ENCODE data around the gene PRSS21.

PRSS21 gene

DNA sequence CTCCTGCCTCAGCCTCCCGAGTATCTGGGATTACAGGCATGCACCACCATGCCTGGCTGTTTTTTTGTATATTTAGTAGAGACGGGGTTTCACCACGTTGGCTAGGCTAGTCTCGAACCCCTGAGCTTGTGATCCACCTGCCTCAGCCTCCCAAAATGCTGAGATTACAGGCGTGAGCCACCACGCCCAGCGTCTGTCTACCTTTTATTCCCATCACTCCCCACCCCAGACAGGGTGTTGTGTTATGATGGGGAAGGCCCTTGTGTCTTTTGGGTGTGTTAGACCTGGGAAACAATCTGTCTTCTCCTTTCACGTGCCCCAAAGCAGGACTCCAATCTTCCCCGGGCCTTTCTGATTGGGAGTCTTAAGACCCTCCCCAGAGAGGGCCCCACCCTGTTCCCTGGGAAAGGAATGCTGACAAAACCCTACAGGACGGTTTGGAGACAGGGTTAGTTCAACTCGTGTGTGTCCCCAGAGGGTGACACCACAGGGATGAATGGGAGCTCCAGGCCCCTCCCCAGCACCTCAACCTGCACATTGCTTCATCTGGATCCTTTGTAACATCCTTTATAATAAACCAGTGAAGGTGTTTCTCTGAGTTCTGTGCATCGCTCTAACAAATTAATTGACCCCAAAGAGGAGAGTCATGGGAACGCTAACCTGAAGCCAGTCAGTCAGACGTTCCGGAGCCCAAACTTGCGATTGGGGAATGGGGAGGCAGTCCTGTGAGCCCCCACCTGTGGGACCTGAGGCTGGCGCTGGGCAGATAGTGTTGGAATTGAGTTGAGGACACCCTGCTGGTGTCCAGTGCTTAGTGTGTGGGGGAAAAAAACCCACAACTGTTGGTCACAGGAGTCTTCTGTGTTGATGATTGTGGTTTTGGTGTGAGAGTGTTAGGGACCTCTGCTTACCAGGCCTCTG is 36.8 kb upstream of the PRSS21 start:
- DNase-seq (ENCODE audit: low spot score) = no peak

DNA sequence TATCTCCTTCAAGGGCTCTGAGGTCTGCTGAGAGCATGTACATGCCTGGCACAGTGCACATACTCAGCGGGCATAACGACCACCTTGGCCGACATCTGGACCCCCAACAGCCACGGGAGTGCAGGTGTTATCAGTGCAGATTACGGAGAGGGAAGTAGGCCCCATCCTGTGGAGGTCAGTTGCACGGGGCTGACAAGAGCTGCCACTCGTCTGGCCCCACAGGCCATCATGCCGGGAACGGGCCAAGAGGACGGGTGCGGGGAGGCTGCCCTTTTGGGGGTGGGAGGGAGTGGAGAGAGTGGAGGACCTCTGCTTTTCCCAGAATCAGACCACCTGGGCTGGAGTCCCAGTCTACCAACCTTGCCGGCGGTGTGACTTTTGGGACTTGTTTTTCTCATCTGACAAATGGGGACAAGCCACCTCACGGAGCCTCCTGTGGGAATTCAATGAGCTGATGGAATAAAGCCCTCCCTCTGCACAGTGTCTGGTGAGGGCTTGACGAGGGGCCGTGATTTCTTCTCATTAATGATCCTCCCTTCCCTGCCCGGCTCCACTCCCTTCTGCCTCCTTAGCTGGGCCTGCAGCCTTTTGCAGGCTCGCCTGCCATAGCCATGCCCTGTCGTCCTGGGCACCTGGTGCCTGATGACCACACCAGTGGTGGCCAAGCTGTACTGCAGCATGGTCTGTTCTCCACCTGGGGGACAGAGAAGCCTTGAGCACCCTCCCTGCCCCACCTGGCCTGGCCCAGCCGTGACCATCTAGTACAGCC is 34.3 kb upstream of the PRSS21 start:
- DNase-seq (ENCODE audit: low spot score) = no peak

- no peak for DNase-seq (ENCODE audit: low spot score)
Observed at GRCh38 chr16:2783581-2784357, 33.3 kb upstream of the PRSS21 start.

GRCh38 chr16:2784358-2785100 is 32.5 kb upstream of the PRSS21 start:
- DNase-seq (ENCODE audit: low spot score) = no peak

DNA sequence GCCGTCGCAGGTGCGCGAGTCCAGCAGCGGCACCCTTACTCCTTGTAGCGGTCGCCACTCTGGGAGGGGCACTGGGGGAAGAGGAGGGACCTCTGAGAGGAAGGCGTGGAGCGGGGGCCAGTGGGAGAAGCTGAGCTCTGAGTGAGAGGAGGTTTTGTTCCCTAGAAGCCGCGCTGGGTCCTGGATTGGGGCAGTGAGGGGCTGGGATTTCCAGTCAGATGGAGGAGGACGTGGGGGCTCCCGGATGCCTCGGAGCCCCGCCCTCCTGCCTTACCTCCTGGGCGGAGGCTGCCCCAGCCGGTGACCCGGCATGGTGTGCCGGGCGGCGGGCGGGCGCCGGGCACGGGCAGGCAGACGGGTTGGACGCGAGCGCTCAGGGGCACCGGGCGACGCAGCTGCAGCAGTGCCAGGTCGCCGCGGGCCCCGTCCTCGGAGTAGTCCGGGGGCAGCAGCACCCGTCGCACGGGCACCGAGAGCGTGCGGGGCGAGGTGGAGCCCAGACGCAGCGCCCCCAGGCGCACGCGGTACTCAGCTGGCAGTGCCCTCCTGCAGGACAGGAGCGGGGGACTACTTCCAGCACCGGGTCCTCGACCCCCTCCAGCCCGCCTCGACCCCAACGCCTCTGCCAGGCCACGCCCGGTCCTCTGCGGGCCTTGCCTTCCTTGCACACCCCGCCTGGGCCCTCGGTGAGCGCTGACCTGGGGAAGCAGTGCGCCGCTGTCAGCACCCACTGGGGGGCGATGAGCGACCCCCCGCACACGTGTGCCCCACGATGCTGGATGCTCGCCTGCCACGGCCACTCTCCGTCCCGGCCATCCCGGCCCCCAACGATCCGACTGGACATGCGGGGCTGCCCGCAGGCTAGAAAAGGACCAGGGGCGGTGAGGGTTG is 31.7 kb upstream of the PRSS21 start:
- DNase-seq (ENCODE audit: low spot score) = peak; percentile 53

- no peak for DNase-seq (ENCODE audit: low spot score)
Observed at GRCh38 chr16:2786061-2786825, 30.8 kb upstream of the PRSS21 start.

- no peak for DNase-seq (ENCODE audit: low spot score)
Observed at GRCh38 chr16:2786826-2787151, 30.2 kb upstream of the PRSS21 start.

- DNase-seq (ENCODE audit: low spot score) = no peak
Observed at GRCh38 chr16:2787406-2787805, 29.6 kb upstream of the PRSS21 start, which contains the start of gene PRSS33. PRSS33 (minus strand) TSS chr16:2787560; CDS start chr16:2786547, 1,013 bp downstream.

DNA sequence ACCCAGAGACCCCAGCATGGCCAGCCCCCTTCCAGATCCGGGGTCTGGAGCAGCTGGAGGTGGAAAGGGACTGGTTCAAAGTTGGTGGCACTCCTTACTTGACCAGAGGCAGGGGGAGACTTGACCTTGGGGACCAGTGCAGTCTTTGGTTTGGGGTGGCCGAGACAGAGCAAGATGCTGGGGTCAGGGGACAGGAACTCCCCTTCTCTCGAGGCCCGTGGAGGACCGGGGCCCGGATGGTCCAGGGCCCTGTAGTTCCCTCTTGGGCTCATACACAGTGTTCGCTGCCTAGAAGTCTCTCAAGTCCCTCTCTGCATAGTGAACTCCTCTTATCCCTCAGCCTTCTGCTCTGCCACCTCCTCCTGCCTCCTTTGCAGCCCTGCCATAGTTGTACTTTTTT is 29.1 kb upstream of the PRSS21 start:
- no peak for DNase-seq (ENCODE audit: low spot score)

- no peak for DNase-seq (ENCODE audit: low spot score)
Observed at GRCh38 chr16:2790631-2791030, 26.4 kb upstream of the PRSS21 start.

DNA sequence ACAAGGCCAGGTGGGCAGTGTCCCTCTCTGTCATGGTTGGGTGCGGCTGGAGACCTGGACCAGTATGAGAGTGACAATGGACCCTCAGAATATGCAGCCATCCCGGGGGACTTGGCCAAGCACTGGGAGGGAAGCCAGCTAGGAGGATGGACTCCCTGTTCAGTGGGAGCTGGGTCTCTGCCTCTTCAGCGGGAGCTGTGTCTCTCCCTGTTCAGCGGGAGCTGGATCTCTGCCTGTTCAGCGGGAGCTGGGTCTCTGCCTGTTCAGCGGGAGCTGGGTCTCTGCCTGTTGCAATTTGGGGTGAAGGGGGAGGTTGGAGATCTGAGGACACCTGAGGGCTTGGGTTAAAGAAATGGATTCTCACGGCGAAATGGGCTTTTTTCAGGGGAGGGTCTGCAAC is 25.9 kb upstream of the PRSS21 start:
- DNase-seq (ENCODE audit: low spot score) = no peak

DNA sequence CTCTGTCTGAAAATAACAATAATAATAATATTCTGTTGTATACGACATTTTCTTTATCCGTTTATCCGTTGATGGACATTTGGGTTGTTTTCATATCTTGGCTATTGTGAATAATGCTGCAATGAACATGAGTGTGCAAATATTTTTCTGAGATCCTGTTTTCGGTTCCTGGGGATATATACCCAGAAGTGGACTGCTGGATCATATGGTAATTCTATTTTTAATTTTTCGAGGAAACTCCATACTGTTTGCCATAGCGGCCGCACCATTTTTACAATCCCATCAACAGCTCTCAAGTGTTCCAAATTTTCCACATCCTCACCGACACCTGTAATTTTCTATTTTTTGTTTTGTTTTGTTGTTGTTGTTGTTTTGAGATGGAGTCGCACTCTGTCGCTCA is 24.1 kb upstream of the PRSS21 start:
- no peak for DNase-seq (ENCODE audit: low spot score)

GRCh38 chr16:2795395-2796143 is 21.5 kb upstream of the PRSS21 start:
- peak; percentile 67 for DNase-seq (ENCODE audit: low spot score)

GRCh38 chr16:2798723-2799204 is 18.3 kb upstream of the PRSS21 start:
- no peak for DNase-seq (ENCODE audit: low spot score)

DNA sequence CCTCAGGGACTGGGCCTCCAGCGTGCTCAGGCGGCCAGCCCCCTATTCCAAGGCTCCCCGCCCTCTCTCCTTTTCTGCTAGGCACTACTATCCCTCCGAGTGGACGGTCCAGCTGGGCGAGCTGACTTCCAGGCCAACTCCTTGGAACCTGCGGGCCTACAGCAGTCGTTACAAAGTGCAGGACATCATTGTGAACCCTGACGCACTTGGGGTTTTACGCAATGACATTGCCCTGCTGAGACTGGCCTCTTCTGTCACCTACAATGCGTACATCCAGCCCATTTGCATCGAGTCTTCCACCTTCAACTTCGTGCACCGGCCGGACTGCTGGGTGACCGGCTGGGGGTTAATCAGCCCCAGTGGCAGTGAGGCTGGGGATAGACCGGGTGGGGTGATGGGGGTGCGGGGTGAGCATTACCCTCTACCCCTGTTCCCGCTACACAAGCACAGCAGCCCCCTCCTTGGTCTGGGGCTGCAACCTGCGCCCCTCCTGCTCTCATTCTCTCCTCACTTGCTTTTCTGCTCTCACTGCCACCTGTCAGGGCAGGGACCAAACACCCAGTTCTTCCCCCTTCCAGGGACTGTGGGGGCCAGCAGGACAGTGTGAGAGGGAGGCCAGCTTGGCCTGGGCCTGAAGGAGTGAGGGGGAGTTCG is 17.7 kb upstream of the PRSS21 start:
- DNase-seq (ENCODE audit: low spot score) = no peak

- no peak for DNase-seq (ENCODE audit: low spot score)
Observed at GRCh38 chr16:2799859-2800226, 17.2 kb upstream of the PRSS21 start.

DNA sequence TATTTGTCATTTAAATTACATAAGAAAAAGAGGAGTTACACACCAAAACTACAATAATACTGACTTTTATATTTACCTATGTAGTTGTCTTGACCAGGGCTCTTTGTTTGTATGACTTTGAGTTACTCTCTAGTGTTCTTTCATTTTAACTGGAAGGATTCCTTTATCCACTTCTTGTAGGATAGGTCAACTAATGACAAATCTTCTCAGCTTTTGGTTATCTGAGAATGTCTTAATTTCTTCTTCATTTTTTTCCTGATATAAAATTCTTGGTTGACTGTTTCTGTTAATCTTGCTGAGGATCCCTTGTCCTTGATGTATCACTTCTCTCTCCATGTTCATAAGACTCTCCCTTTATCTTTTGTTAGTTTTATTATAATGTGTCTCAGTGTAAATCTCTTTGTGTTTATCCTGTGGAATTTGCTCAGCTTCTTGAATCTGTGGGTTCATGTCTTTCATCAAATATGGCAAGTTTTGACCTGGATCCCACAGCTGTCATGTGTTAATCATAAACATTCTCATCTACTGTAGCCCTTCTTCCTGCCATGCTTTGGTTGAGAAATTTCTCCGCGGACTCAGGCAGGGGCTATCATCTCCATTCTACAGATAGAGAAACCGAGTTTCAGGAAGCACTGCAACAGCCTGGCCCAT is 13.4 kb upstream of the PRSS21 start:
- no peak for DNase-seq (ENCODE audit: low spot score)

GRCh38 chr16:2804728-2805127 is 12.3 kb upstream of the PRSS21 start:
- no peak for DNase-seq (ENCODE audit: low spot score)
